ENCODE measurements around the gene SLC7A6OS. TPM values are rescaled to one million over a fixed set of nuclear protein-coding genes. Genes with fewer than 3 reads are reported as not detected.

SLC7A6OS gene
- total RNA-seq, 4 donors from 2014 or later: 8.8 to 18.1 (median 10.1) TPM

DNA sequence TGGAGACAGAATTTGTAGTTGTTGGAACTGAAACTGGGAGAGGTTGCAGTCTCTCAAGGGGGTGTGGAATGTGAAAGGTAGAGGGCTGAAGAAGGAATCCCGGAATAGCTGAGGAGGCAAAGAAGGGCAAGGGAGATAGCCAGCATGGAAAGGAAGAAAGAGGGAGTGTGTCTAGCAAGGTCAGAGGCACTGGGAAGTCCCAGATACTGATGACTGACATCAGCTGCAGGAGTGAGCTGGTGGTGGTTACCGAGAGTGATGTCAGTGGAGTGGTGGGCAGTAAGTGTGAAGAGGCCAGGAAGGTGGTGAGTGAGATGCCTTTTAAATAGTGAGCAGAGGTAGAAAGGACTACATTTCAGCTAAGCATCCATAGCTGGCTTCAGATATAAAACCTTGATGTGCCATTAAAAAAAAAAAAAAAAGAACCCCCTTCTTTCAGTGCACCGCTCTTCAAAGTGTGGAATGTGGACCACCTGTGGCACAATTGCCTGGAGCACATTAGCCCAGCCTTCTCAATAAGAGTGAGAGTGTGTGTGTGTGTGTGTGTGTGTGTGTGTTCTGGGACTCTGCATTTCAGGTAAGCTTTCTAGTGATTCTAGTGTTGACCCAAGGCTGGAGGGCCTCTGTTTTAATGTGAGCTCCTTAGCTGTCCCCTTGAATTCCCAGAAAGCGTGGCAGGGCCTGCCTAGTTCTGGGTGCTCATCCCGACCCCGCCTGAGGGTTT lies 8.6 kb upstream of the SLC7A6OS start:
- H3K27me3 ChIP-seq: no peaks in the 10 kb centered on the region
- H3K27ac ChIP-seq: no peak overlapping the region
- H3K36me3 ChIP-seq: peaks cover 67% of the 10 kb centered on the region
- no peak overlapping the region for H3K4me3 ChIP-seq
- no peak for DNase-seq (ENCODE audit: low spot score in 2 of 2)
- H3K4me1 ChIP-seq: no peaks in the 10 kb centered on the region
- 91% methylated on average over 6 of the region's 6 CpGs for WGBS
- H3K9me3 ChIP-seq: no peaks in the 10 kb centered on the region
- TF ChIP-seq POLR2A (IDR thresholded peaks at IDR 0.05) (no peak), POLR2AphosphoS5 (IDR thresholded peaks at IDR 0.05) (no peak), EP300 (IDR thresholded peaks at IDR 0.05) (no peak)
- TF ChIP-seq, protein P1, sequence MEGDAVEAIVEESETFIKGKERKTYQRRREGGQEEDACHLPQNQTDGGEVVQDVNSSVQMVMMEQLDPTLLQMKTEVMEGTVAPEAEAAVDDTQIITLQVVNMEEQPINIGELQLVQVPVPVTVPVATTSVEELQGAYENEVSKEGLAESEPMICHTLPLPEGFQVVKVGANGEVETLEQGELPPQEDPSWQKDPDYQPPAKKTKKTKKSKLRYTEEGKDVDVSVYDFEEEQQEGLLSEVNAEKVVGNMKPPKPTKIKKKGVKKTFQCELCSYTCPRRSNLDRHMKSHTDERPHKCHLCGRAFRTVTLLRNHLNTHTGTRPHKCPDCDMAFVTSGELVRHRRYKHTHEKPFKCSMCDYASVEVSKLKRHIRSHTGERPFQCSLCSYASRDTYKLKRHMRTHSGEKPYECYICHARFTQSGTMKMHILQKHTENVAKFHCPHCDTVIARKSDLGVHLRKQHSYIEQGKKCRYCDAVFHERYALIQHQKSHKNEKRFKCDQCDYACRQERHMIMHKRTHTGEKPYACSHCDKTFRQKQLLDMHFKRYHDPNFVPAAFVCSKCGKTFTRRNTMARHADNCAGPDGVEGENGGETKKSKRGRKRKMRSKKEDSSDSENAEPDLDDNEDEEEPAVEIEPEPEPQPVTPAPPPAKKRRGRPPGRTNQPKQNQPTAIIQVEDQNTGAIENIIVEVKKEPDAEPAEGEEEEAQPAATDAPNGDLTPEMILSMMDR (IDR thresholded peaks at IDR 0.05): no peak

DNA sequence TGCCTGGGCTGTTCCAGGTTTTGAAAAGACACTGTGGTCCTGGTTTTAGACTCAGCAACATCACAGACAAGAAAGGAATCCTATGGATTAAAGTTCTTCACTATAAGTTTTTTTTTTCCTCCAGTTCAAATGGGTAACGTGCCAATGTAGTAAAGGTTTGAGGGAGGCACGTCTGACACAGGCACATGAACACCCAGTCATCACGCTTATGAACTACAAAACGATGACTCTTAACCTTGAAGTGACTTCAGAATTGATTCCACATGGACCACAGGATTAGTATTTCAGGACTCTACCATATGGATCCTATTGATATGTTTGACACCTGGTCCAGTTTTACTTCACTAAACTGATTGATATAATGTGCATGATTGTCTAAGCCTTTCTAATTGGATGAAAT lies 2.4 kb upstream of the SLC7A6OS start:
- Histone ChIP-seq H3K4me3 (no peak overlapping the region), H3K9me3 (no peaks in the 10 kb centered on the region), H3K4me1 (peaks cover 31% of the 10 kb centered on the region), H3K36me3 (peaks cover 35% of the 10 kb centered on the region), H3K27me3 (no peaks in the 10 kb centered on the region), H3K27ac (no peak overlapping the region)
- DNase-seq (ENCODE audit: low spot score in 2 of 2): peak in 1 of 2 donors; percentile 5
- WGBS: 76% methylated on average over 4 of the region's 4 CpGs
- TF ChIP-seq EP300 (IDR thresholded peaks at IDR 0.05) (no peak), POLR2AphosphoS5 (IDR thresholded peaks at IDR 0.05) (no peak), POLR2A (IDR thresholded peaks at IDR 0.05) (no peak)
- TF ChIP-seq, protein P1 (IDR thresholded peaks at IDR 0.05): no peak

DNA sequence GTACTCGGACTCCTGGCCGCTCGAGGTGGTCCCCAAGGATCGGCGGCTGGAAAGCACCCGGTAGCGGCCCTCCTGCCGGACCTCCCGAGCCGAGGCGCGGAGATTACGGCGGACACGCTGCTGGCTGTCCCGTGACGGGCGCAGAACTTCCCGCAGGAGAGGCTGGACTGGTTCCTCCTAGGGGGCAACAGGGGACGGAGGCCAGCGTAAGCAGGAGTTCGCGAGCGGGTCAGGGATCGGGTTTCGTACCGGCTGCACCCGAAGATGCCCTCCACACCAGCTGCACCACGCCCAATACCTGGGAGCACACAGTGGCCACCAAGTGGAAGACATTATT lies 341 bp downstream of the SLC7A6OS start:
- Histone ChIP-seq H3K4me3 (peak overlapping the region; percentile 83), H3K27me3 (no peaks in the 10 kb centered on the region), H3K36me3 (peaks cover 34% of the 10 kb centered on the region), H3K4me1 (peaks cover 31% of the 10 kb centered on the region), H3K9me3 (no peaks in the 10 kb centered on the region), H3K27ac (peak overlapping the region; percentile 84)
- TF ChIP-seq, protein P1 (IDR thresholded peaks at IDR 0.05): no peak
- TF ChIP-seq POLR2A (IDR thresholded peaks at IDR 0.05) (no peak), POLR2AphosphoS5 (IDR thresholded peaks at IDR 0.05) (no peak), EP300 (IDR thresholded peaks at IDR 0.05) (no peak)
- no peak for DNase-seq (ENCODE audit: low spot score in 2 of 2)
- WGBS: no CpG with 5 or more reads among the region's 29 CpGs

DNA sequence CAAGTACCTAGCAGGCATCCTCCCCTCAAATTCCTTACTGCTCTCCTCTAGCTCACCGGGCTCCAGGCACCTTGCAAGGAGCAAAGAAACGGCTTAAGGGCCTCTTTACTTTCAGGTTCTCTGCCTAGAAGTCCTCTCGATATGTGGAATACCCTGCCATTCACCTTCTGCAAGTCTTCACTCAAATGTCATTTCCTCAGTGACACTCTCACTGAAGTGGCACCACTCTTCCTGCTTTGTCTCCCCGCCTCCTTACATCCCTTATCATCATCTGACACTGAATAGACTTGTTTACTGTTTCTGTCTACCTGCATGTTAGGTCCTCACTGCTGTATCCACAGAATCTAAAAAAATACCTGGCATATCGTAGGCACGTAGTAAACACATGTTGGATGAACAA lies 947 bp downstream of the SLC7A6OS start:
- TF ChIP-seq POLR2AphosphoS5 (IDR thresholded peaks at IDR 0.05) (no peak), POLR2A (IDR thresholded peaks at IDR 0.05) (no peak), EP300 (IDR thresholded peaks at IDR 0.05) (no peak)
- TF ChIP-seq, protein P1 (IDR thresholded peaks at IDR 0.05): no peak
- Histone ChIP-seq H3K36me3 (peaks cover 37% of the 10 kb centered on the region), H3K27ac (peak overlapping the region; percentile 84), H3K4me1 (peaks cover 31% of the 10 kb centered on the region), H3K9me3 (no peaks in the 10 kb centered on the region), H3K4me3 (peak overlapping the region; percentile 83), H3K27me3 (no peaks in the 10 kb centered on the region)
- no peak for DNase-seq (ENCODE audit: low spot score in 2 of 2)
- WGBS: 36% methylated on average over 6 of the region's 6 CpGs

DNA sequence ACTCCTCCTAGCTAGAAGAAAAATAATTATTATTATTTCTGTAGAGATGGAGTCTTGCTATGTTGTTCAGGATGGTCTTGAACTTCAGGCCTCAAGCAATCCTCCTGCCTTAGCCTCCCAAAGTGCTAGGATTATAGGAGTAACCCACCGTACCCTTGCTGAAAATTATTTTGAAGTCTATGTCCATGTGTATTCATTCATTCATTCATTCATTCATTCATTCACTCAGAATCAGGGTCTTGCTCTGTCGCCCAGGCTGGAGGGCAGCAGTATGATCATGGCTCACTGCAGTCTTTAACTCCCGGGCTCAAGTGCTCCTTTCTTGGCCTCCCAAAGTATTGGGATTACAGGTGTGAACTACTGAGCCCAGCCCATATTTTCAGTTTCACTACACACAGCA lies 4.1 kb downstream of the SLC7A6OS start:
- TF ChIP-seq POLR2A (IDR thresholded peaks at IDR 0.05): no peak
- no peak for TF ChIP-seq POLR2AphosphoS5 (IDR thresholded peaks at IDR 0.05)
- TF ChIP-seq EP300 (IDR thresholded peaks at IDR 0.05): no peak
- TF ChIP-seq, protein P1 (IDR thresholded peaks at IDR 0.05): no peak
- WGBS: 94% methylated on average over 3 of the region's 3 CpGs
- no peak overlapping the region for H3K4me3 ChIP-seq
- no peaks in the 10 kb centered on the region for H3K9me3 ChIP-seq
- H3K27ac ChIP-seq: no peak overlapping the region
- H3K27me3 ChIP-seq: no peaks in the 10 kb centered on the region
- no peak for DNase-seq (ENCODE audit: low spot score in 2 of 2)
- peaks cover 65% of the 10 kb centered on the region for H3K36me3 ChIP-seq
- H3K4me1 ChIP-seq: peaks cover 21% of the 10 kb centered on the region

Measured in suprapubic skin (tissue), 4 donors.